Vagina (tissue), 2 donors: ENCODE results near the gene TIMM44. TPM values are rescaled to one million over a fixed set of nuclear protein-coding genes. Genes with fewer than 3 reads are reported as not detected.
A peak's percentile ranks its signal among the peaks of the same experiment; 100 is the strongest.

Experiments used
- DNase-seq, 2 donors: peaks; one replicate each; pipeline ENCODE4 v3.0.0-alpha.2; 2017; ENCODE audit errors: extremely low spot score in 2 of 2
- H3K27ac ChIP-seq: fragments of 200-600 bp; sonication (generic); one replicate; pipeline ENCODE4 v1.5.1; 2019
- H3K27me3 ChIP-seq: fragments of 200-600 bp; sonication (generic); one replicate; pipeline ENCODE4 v1.5.1; 2019
- H3K36me3 ChIP-seq, 2 donors: fragments of 200-600 bp; sonication (generic); one replicate each; pipeline ENCODE4 v1.5.1; 2017 to 2019
- H3K4me1 ChIP-seq: fragments of 200-600 bp; sonication (generic); one replicate; pipeline ENCODE4 v1.5.1; 2019
- H3K4me3 ChIP-seq, 2 donors: fragments of 200-600 bp; sonication (generic); 1 replicate in 1 of 2; 2 replicates in 1 of 2; pipeline ENCODE4 v1.5.1; 2016 to 2019
- H3K9me3 ChIP-seq: fragments of 200-600 bp; sonication (generic); one replicate; pipeline ENCODE4 v1.5.1; 2019
- POLR2A ChIP-seq, 2 donors: fragments of 450-650 bp; IDR thresholded peaks; one replicate each; pipeline ENCODE4 v1.6.1; 2017; ENCODE audit warnings: antibody characterized with exemption in 2 of 2, mild to moderate bottlenecking in 2 of 2, moderate library complexity in 2 of 2
- POLR2AphosphoS5 ChIP-seq, 2 donors: sonication (generic); formaldehyde crosslinking; IDR thresholded peaks; one replicate each; pipeline ENCODE4 v1.9.0; 2017; ENCODE audit warnings: antibody characterized with exemption in 2 of 2, mild to moderate bottlenecking in 2 of 2, low read depth in 1 of 2; ENCODE audit not compliant: insufficient read depth in 1 of 2
- intact Hi-C: fragments of 100-400 bp; cut with DNase I; formaldehyde crosslinking; loops from one replicate; pipeline ENCODE4 v1.15.1; 2023
- total RNA-seq: library from RNA; depleted of rRNA; stranded (reverse); fragments of >200 nt; gene quantifications from one replicate; pipeline ENCODE4 v1.2.3, GENCODE V29; 2016
- TF ChIP-seq, protein P1 (sequence below), 3 experiments: fragments of 450-650 bp in 2 of 3; fragments of 200-600 bp in 1 of 3; sonication (generic) in 1 of 3; IDR thresholded peaks; one replicate each; pipeline ENCODE4 v1.5.1; 2017 to 2019; ENCODE audit warnings: antibody characterized with exemption in 3 of 3, mild to moderate bottlenecking in 2 of 3, moderate library complexity in 2 of 3

The TIMM44 gene
- total RNA-seq, 1 donor from 2014 or later, result 76.1 TPM

DNA sequence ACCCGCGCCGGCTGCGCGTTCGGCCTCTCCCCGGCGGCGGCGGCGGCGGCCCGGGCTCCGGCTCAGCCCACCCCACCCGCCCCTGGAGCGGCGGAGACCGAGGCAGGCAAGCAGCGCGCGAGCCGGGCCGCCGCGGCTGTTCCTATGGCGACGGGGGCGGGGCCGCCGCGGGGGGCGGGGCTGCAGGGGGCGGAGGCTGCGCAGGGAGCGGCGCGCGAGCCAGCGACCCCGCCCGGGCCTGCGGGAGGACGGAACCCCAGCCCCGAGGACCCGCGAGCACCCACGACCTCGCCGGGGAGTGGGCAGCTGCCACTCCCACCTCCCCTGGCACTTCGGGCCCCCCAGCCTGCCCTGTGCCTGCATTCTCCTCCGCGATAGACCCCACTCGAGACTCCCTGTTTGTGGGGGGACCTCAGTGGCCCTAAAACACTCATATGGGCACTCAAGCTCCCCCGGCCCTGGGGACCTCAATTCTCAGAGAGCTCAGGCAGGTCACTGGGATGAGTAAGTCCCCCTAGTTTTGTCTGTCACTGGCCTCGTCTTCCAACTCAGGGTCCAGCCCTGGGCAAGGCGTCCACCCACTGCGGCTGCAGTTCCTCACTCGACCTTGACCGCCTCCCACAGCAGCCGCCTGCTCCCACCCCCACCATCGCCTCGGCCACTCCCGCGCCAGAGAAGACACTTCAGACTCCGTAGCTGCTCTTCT, 17.3 kb downstream of the TIMM44 start, which contains the start of gene CTXN1:
TSS of gene CTXN1 (minus strand) at position 115 of the 706 bp plus-strand sequence. CDS start 597 bp downstream, outside the sequence.
- TF ChIP-seq POLR2A (IDR thresholded peaks at IDR 0.05) (no peak), POLR2AphosphoS5 (IDR thresholded peaks at IDR 0.05; ENCODE audit: insufficient read depth in 1 of 2, low read depth in 1 of 2) (peak in 1 of 2 donors; percentile 68)
- TF ChIP-seq, protein P1, sequence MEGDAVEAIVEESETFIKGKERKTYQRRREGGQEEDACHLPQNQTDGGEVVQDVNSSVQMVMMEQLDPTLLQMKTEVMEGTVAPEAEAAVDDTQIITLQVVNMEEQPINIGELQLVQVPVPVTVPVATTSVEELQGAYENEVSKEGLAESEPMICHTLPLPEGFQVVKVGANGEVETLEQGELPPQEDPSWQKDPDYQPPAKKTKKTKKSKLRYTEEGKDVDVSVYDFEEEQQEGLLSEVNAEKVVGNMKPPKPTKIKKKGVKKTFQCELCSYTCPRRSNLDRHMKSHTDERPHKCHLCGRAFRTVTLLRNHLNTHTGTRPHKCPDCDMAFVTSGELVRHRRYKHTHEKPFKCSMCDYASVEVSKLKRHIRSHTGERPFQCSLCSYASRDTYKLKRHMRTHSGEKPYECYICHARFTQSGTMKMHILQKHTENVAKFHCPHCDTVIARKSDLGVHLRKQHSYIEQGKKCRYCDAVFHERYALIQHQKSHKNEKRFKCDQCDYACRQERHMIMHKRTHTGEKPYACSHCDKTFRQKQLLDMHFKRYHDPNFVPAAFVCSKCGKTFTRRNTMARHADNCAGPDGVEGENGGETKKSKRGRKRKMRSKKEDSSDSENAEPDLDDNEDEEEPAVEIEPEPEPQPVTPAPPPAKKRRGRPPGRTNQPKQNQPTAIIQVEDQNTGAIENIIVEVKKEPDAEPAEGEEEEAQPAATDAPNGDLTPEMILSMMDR (IDR thresholded peaks at IDR 0.05), result peak in 1 of 3 experiments; percentile 31
- H3K9me3 ChIP-seq, result no peaks in the 10 kb centered on the region
- intact Hi-C loops, result no loop called here
- no peaks in the 10 kb centered on the region for H3K27me3 ChIP-seq
- DNase-seq, result no peak
- H3K4me1 ChIP-seq, result peaks cover 80% of the 10 kb centered on the region
- H3K27ac ChIP-seq, result peak within 1 kb of the TSS; percentile 96
- H3K36me3 ChIP-seq, result peaks cover 0 to 29% of the 10 kb centered on the region in 2 donors
- peak within 1 kb of the TSS; percentile 45 to 76 for H3K4me3 ChIP-seq

DNA sequence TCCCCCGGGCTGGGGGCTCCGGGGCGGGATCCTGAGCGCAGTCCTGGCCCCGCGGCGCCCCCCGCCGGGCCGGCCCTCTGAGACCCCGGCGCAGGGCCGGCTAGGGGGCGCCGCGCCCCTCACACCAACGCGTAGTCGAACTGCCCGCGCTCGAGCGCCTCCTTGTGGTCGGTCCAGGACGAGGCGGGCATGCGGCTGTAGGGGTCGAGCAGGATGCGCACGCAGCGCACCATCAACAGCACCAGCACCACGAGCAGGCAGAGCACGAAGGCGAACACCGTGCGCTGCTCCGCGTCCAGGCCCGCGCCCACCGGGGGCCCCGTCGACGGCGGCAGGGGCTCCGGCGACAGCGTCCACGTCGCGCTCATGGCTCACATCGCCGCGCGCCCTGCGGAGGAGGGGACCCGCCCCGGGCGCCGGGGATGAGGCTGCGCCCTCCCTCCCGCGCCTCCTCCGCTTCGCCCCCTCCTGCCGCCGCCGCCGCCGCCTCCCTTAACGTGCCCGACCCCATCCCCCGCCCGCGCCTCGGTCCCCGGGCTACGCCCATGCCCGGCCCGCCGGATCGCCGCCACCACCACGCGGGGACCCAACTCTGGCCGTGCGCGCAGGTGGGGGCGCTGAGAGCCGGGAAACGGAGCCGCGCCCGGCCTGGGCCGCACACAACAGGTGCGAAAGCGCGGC, 18.2 kb downstream of the TIMM44 start:
- Histone ChIP-seq H3K36me3 (peaks cover 0 to 20% of the 10 kb centered on the region in 2 donors), H3K4me3 (peak overlapping the region; percentile 45 to 76), H3K4me1 (peaks cover 80% of the 10 kb centered on the region), H3K27me3 (no peaks in the 10 kb centered on the region), H3K27ac (peak overlapping the region; percentile 89), H3K9me3 (no peaks in the 10 kb centered on the region)
- no peak for DNase-seq
- no peak for TF ChIP-seq POLR2A (IDR thresholded peaks at IDR 0.05)
- TF ChIP-seq POLR2AphosphoS5 (IDR thresholded peaks at IDR 0.05; ENCODE audit: insufficient read depth in 1 of 2, low read depth in 1 of 2), result no peak
- TF ChIP-seq, protein P1 (IDR thresholded peaks at IDR 0.05), result peak in 2 of 3 experiments; percentile 58 to 64
- intact Hi-C loops, result no loop called here

DNA sequence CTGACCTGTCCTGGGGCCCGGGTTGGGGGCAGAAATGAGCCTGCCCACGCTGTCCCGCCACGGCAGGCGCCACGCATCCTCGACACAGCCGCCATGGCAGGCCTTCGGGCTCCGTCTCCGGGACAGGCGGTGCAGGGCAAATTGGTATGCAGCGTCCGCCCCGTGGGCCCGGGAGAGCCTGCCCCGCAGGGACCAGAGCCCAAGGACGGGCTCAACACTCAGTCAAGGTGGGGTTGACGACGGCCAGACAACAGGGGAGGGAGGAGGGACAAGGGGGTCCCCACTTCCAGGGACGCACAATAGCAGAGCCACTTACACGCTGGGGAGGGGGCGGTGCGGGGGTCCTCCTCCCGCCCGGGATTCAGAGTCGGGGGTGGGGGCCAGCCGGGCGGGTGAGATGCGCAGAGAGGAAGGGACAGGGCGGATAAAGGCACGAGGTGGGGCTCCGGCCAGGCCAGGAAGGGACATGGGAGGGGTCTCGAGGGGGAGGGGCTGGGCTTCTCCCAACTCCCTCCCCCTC, 18.8 kb downstream of the TIMM44 start:
- TF ChIP-seq POLR2A (IDR thresholded peaks at IDR 0.05) (no peak), POLR2AphosphoS5 (IDR thresholded peaks at IDR 0.05; ENCODE audit: insufficient read depth in 1 of 2, low read depth in 1 of 2) (no peak)
- TF ChIP-seq, protein P1 (IDR thresholded peaks at IDR 0.05), result no peak
- Histone ChIP-seq H3K4me3 (peak overlapping the region; percentile 45 to 76), H3K36me3 (peaks cover 0 to 20% of the 10 kb centered on the region in 2 donors), H3K4me1 (peaks cover 79% of the 10 kb centered on the region), H3K9me3 (no peaks in the 10 kb centered on the region), H3K27me3 (no peaks in the 10 kb centered on the region), H3K27ac (peak overlapping the region; percentile 89)
- intact Hi-C loops, result no loop called here
- no peak for DNase-seq

DNA sequence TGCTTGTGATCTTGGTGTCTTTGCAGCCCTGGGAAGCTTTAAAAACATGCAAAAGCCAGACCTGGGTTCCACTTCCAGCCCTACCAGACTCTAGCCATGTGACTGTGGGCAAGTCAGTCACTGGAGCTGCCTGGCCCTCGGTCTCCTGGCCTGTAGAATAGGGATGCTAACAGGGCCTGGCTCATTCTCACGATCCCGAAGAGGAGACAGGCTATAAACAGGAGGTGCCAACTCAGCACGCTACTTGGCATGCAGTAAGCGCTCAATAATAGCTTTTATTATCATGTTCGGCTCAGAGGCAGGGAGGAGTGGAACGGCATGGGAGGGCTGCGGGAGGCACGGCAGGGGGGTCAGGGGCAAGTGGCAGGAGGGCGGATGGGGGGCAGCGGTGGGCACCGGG, 19.2 kb downstream of the TIMM44 start:
- Histone ChIP-seq H3K27me3 (no peaks in the 10 kb centered on the region), H3K27ac (peak overlapping the region; percentile 89), H3K36me3 (peaks cover 0 to 20% of the 10 kb centered on the region in 2 donors), H3K9me3 (no peaks in the 10 kb centered on the region), H3K4me3 (peak overlapping the region; percentile 45 to 76), H3K4me1 (peaks cover 79% of the 10 kb centered on the region)
- intact Hi-C loops, result no loop called here
- no peak for DNase-seq
- TF ChIP-seq, protein P1 (IDR thresholded peaks at IDR 0.05), result no peak
- TF ChIP-seq POLR2AphosphoS5 (IDR thresholded peaks at IDR 0.05; ENCODE audit: insufficient read depth in 1 of 2, low read depth in 1 of 2) (no peak), POLR2A (IDR thresholded peaks at IDR 0.05) (no peak)
